ENCODE measurements around the gene OLIG2. TPM values are rescaled to one million over a fixed set of nuclear protein-coding genes. Genes with fewer than 3 reads are reported as not detected.

Gene OLIG2
- total RNA-seq, 4 donors from 2014 or later: 0.11 TPM; not detected in 3

- Histone ChIP-seq H3K9me3 (no peaks in the 10 kb centered on the region), H3K27ac (no peak overlapping the region), H3K4me3 (replicated peaks in 1 of 3) (no peak overlapping the region), H3K4me1 (peaks cover 0 to 30% of the 10 kb centered on the region in 2 donors), H3K27me3 (peaks cover 27% of the 10 kb centered on the region), H3K36me3 (no peaks in the 10 kb centered on the region)
- no peak for DNase-seq
- no peak for TF ChIP-seq POLR2A (IDR thresholded peaks at IDR 0.05)
- TF ChIP-seq CTCF (IDR thresholded peaks at IDR 0.05): no peak
- 4 to 5% methylated on average over 28 of the region's 28 CpGs for WGBS, 2 donors
- intact Hi-C loops (cut with DNase I): no loop called here
Measured at GRCh38 chr21:33028773-33029384, 3.1 kb downstream of the OLIG2 start.

- Histone ChIP-seq H3K4me3 (replicated peaks in 1 of 3) (no peak overlapping the region), H3K36me3 (no peaks in the 10 kb centered on the region), H3K27me3 (peaks cover 21% of the 10 kb centered on the region), H3K9me3 (no peaks in the 10 kb centered on the region), H3K27ac (no peak overlapping the region), H3K4me1 (peaks cover 0 to 30% of the 10 kb centered on the region in 2 donors)
- intact Hi-C loops (cut with DNase I): no loop called here
- no peak for TF ChIP-seq CTCF (IDR thresholded peaks at IDR 0.05)
- no peak for TF ChIP-seq POLR2A (IDR thresholded peaks at IDR 0.05)
- DNase-seq: no peak
- 5 to 11% methylated on average over 19 of the region's 19 CpGs for WGBS, 2 donors
Measured at GRCh38 chr21:33029385-33029921, 3.7 kb downstream of the OLIG2 start.

GRCh38 chr21:33029975-33030461, 4.3 kb downstream of the OLIG2 start:
- no peak for DNase-seq
- H3K27ac ChIP-seq: no peak overlapping the region
- H3K36me3 ChIP-seq: no peaks in the 10 kb centered on the region
- peaks cover 16% of the 10 kb centered on the region for H3K27me3 ChIP-seq
- intact Hi-C loops (cut with DNase I): no loop called here
- no peak for TF ChIP-seq POLR2A (IDR thresholded peaks at IDR 0.05)
- TF ChIP-seq CTCF (IDR thresholded peaks at IDR 0.05): no peak
- H3K9me3 ChIP-seq: no peaks in the 10 kb centered on the region
- peaks cover 0 to 30% of the 10 kb centered on the region in 2 donors for H3K4me1 ChIP-seq
- 17 to 18% methylated on average over 8 to 10 of the region's 10 CpGs for WGBS, 2 donors
- no peak overlapping the region for H3K4me3 ChIP-seq (replicated peaks in 1 of 3)

GRCh38 chr21:33030633-33031032, 4.9 kb downstream of the OLIG2 start:
- H3K4me3 ChIP-seq (replicated peaks in 1 of 3): no peak overlapping the region
- H3K27ac ChIP-seq: no peak overlapping the region
- no peak for DNase-seq
- TF ChIP-seq CTCF (IDR thresholded peaks at IDR 0.05) (no peak), POLR2A (IDR thresholded peaks at IDR 0.05) (no peak)
- peaks cover 16% of the 10 kb centered on the region for H3K27me3 ChIP-seq
- intact Hi-C loops (cut with DNase I): no loop called here
- no peaks in the 10 kb centered on the region for H3K9me3 ChIP-seq
- H3K4me1 ChIP-seq: peaks cover 0 to 24% of the 10 kb centered on the region in 2 donors
- WGBS, 2 donors: 24% methylated on average over 6 of the region's 6 CpGs
- no peaks in the 10 kb centered on the region for H3K36me3 ChIP-seq

- no peak for DNase-seq
- peaks cover 16% of the 10 kb centered on the region for H3K27me3 ChIP-seq
- no peak overlapping the region for H3K27ac ChIP-seq
- intact Hi-C loops (cut with DNase I): no loop called here
- 28 to 30% methylated on average over 4 to 8 of the region's 10 CpGs for WGBS, 2 donors
- H3K4me3 ChIP-seq (replicated peaks in 1 of 3): no peak overlapping the region
- TF ChIP-seq CTCF (IDR thresholded peaks at IDR 0.05): no peak
- TF ChIP-seq POLR2A (IDR thresholded peaks at IDR 0.05): no peak
- no peaks in the 10 kb centered on the region for H3K9me3 ChIP-seq
- peaks cover 0 to 23% of the 10 kb centered on the region in 2 donors for H3K4me1 ChIP-seq
- H3K36me3 ChIP-seq: no peaks in the 10 kb centered on the region
Measured at GRCh38 chr21:33031152-33031911, 5.6 kb downstream of the OLIG2 start.
